Activated CD8-positive, alpha-beta memory T cell treated with anti-CD3 and anti-CD28 coated beads for 24 hours (primary cell): ENCODE measurements around the gene SLC24A3.

Source experiments
- DNase-seq: peaks from one replicate; pipeline ENCODE4 v3.0.0-alpha.2; 2020

SLC24A3 gene

GRCh38 chr20:19473216-19473921 is 260.9 kb downstream of the SLC24A3 start:
- DNase-seq: no peak

- no peak for DNase-seq
These were observed 261.5 kb downstream of the SLC24A3 start for GRCh38 chr20:19473922-19474286.

- DNase-seq: no peak
These were observed 266.0 kb downstream of the SLC24A3 start for GRCh38 chr20:19478320-19478895.

GRCh38 chr20:19482726-19483125 is 270.3 kb downstream of the SLC24A3 start:
- DNase-seq: no peak

- no peak for DNase-seq
These were observed 270.9 kb downstream of the SLC24A3 start for GRCh38 chr20:19483309-19483708.

GRCh38 chr20:19486446-19486845 is 274.0 kb downstream of the SLC24A3 start:
- DNase-seq: no peak

GRCh38 chr20:19487420-19487819 is 275.0 kb downstream of the SLC24A3 start:
- DNase-seq: no peak

- DNase-seq: no peak
These were observed 278.8 kb downstream of the SLC24A3 start for GRCh38 chr20:19491241-19491640.

GRCh38 chr20:19492116-19492515 is 279.7 kb downstream of the SLC24A3 start:
- DNase-seq: no peak

- no peak for DNase-seq
These were observed 280.4 kb downstream of the SLC24A3 start for GRCh38 chr20:19492687-19493336.

GRCh38 chr20:19493794-19494495 is 281.5 kb downstream of the SLC24A3 start:
- DNase-seq: no peak

GRCh38 chr20:19495905-19496703 is 283.7 kb downstream of the SLC24A3 start:
- DNase-seq: no peak

- no peak for DNase-seq
These were observed 284.6 kb downstream of the SLC24A3 start for GRCh38 chr20:19497064-19497463.

- DNase-seq: no peak
These were observed 286.3 kb downstream of the SLC24A3 start for GRCh38 chr20:19498756-19499155.

GRCh38 chr20:19501476-19502115 is 289.2 kb downstream of the SLC24A3 start:
- no peak for DNase-seq

GRCh38 chr20:19502169-19502568 is 289.7 kb downstream of the SLC24A3 start:
- no peak for DNase-seq

GRCh38 chr20:19504251-19504650 is 291.8 kb downstream of the SLC24A3 start:
- DNase-seq: no peak

- DNase-seq: no peak
These were observed 293.6 kb downstream of the SLC24A3 start for GRCh38 chr20:19506021-19506420.

GRCh38 chr20:19508449-19508848 is 296.0 kb downstream of the SLC24A3 start:
- no peak for DNase-seq

- no peak for DNase-seq
These were observed 298.2 kb downstream of the SLC24A3 start for GRCh38 chr20:19510611-19511010.

GRCh38 chr20:19511931-19512330 is 299.5 kb downstream of the SLC24A3 start:
- no peak for DNase-seq
